Myocyte (in vitro differentiated cells): Measurements from ENCODE around the gene FGD5. TPM values are rescaled to one million over a fixed set of nuclear protein-coding genes. Genes with fewer than 3 reads are reported as not detected.

Experiments used
- DNase-seq: peaks from one replicate; pipeline ENCODE4 v3.0.0-alpha.2; 2012; ENCODE audit warnings: low read depth
- total RNA-seq: library from RNA; depleted of rRNA; stranded (reverse); fragments of >200 nt; gene quantifications from 2 replicates; pipeline ENCODE4 v1.2.3, GENCODE V29; 2014

Gene FGD5
- total RNA-seq, 1 donor from 2014 or later = not detected

GRCh38 chr3:14823910-14824629 is 5.3 kb downstream of the FGD5 start:
- DNase-seq = no peak

GRCh38 chr3:14824646-14825045 is 5.9 kb downstream of the FGD5 start:
- DNase-seq = no peak

- no peak for DNase-seq
Measured at GRCh38 chr3:14826069-14826468, 7.3 kb downstream of the FGD5 start.

- DNase-seq = no peak
Measured at GRCh38 chr3:14827776-14828175, 9.0 kb downstream of the FGD5 start.

- DNase-seq = no peak
Measured at GRCh38 chr3:14829811-14830210, 11.0 kb downstream of the FGD5 start.

- DNase-seq = no peak
Measured at GRCh38 chr3:14831916-14832450, 13.2 kb downstream of the FGD5 start.

GRCh38 chr3:14832975-14833722 is 14.4 kb downstream of the FGD5 start:
- DNase-seq = no peak

GRCh38 chr3:14834121-14834520 is 15.4 kb downstream of the FGD5 start:
- no peak for DNase-seq

- no peak for DNase-seq
Measured at GRCh38 chr3:14834807-14835466, 16.2 kb downstream of the FGD5 start.

- DNase-seq = no peak
Measured at GRCh38 chr3:14836049-14836468, 17.3 kb downstream of the FGD5 start.

- DNase-seq = no peak
Measured at GRCh38 chr3:14837186-14837877, 18.6 kb downstream of the FGD5 start.

GRCh38 chr3:14837878-14838258 is 19.1 kb downstream of the FGD5 start:
- no peak for DNase-seq

GRCh38 chr3:14839236-14839635 is 20.5 kb downstream of the FGD5 start:
- peak; percentile 51 for DNase-seq

- DNase-seq = no peak
Measured at GRCh38 chr3:14841836-14842235, 23.1 kb downstream of the FGD5 start.

- no peak for DNase-seq
Measured at GRCh38 chr3:14842277-14842676, 23.5 kb downstream of the FGD5 start.

- DNase-seq = no peak
Measured at GRCh38 chr3:14843321-14843720, 24.6 kb downstream of the FGD5 start.

GRCh38 chr3:14844386-14845170 is 25.8 kb downstream of the FGD5 start:
- DNase-seq = no peak

GRCh38 chr3:14845180-14845579 is 26.4 kb downstream of the FGD5 start:
- DNase-seq = no peak

- DNase-seq = no peak
Measured at GRCh38 chr3:14845826-14846225, 27.1 kb downstream of the FGD5 start.

GRCh38 chr3:14846226-14846880 is 27.6 kb downstream of the FGD5 start:
- no peak for DNase-seq
